ENCODE measurements around the gene EPHA3. TPM values are rescaled to one million over a fixed set of nuclear protein-coding genes. Genes with fewer than 3 reads are reported as not detected.

Gene EPHA3
- total RNA-seq, 1 experiment from 2014 or later: not detected

DNA sequence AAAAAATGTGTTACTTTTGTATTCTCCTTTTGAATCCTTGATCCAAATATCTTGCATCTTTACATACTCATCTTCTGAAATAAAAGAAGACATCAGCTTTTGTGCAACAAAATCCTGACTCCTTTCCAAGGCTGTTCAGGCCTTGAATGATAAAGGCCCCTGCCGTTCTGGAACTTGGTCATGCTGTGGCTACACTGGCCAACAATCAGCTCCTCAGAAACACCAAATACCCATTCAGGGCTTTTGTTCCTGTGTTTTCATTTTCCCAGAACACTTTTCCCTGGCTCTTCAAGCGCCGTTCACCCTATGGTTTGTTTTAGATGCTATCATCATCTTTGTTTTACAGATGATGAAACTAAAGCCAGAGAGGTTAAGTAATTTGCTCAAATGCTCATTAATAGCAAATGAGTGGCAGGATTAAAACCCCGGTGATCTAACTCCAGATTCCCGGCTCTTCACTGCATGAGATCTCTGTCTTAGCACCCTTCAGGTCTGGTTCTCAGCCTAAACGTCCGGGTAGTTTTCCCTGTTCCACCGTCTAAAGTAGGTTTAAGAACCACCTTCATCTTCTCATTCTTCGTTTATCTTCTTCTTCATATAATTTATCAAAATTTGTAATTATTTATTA, 58.3 kb downstream of the EPHA3 start:
- CTCF ChIA-PET: no interaction called here
- no peak for TF ChIP-seq CTCF (IDR thresholded peaks at IDR 0.05; ENCODE audit: unreplicated experiment)

GRCh38 chr3:89171687-89172545, 64.5 kb downstream of the EPHA3 start:
- BruUV-seq (replicated peaks): no TSS peak
- H3K4me3 Mint-ChIP-seq (ENCODE audit: unreplicated experiment): no peak overlapping the region
- no peak for TF ChIP-seq CTCF (IDR thresholded peaks at IDR 0.05; ENCODE audit: unreplicated experiment)
- POLR2A ChIA-PET: no interaction called here
- H3K27ac Mint-ChIP-seq (ENCODE audit: low read depth, unreplicated experiment): no peak overlapping the region
- intact Hi-C loops (cut with micrococcal nuclease): no loop called here
- no peaks in the 10 kb centered on the region for H3K4me1 Mint-ChIP-seq (ENCODE audit: insufficient read depth, unreplicated experiment)
- H3K9me3 Mint-ChIP-seq (ENCODE audit: unreplicated experiment): no peaks in the 10 kb centered on the region
- peaks cover 55% of the 10 kb centered on the region for H3K27me3 Mint-ChIP-seq (ENCODE audit: insufficient read depth, unreplicated experiment)
- no peak for DNase-seq (ENCODE audit: unreplicated experiment)
- CTCF ChIA-PET: no interaction called here
- H3K36me3 Mint-ChIP-seq (ENCODE audit: insufficient read depth, unreplicated experiment): no peaks in the 10 kb centered on the region

More for the DNA sequence above, 58.3 kb downstream of the EPHA3 start:
- BruUV-seq (replicated peaks): no TSS peak
- Mint-ChIP-seq H3K4me1 (ENCODE audit: insufficient read depth, unreplicated experiment) (no peaks in the 10 kb centered on the region), H3K27me3 (ENCODE audit: insufficient read depth, unreplicated experiment) (peaks cover 83% of the 10 kb centered on the region), H3K4me3 (ENCODE audit: unreplicated experiment) (no peak overlapping the region), H3K36me3 (ENCODE audit: insufficient read depth, unreplicated experiment) (no peaks in the 10 kb centered on the region), H3K27ac (ENCODE audit: low read depth, unreplicated experiment) (no peak overlapping the region), H3K9me3 (ENCODE audit: unreplicated experiment) (no peaks in the 10 kb centered on the region)
- intact Hi-C loops (cut with micrococcal nuclease): no loop called here
- DNase-seq (ENCODE audit: unreplicated experiment): no peak
- POLR2A ChIA-PET: no interaction called here

- H3K27me3 Mint-ChIP-seq (ENCODE audit: insufficient read depth, unreplicated experiment): peaks cover 52% of the 10 kb centered on the region
- H3K27ac Mint-ChIP-seq (ENCODE audit: low read depth, unreplicated experiment): no peak overlapping the region
- intact Hi-C loops (cut with micrococcal nuclease): no loop called here
- ChIA-PET POLR2A (no interaction called here), CTCF (no interaction called here)
- H3K4me3 Mint-ChIP-seq (ENCODE audit: unreplicated experiment): no peak overlapping the region
- H3K36me3 Mint-ChIP-seq (ENCODE audit: insufficient read depth, unreplicated experiment): no peaks in the 10 kb centered on the region
- no peak for TF ChIP-seq CTCF (IDR thresholded peaks at IDR 0.05; ENCODE audit: unreplicated experiment)
- no peaks in the 10 kb centered on the region for H3K9me3 Mint-ChIP-seq (ENCODE audit: unreplicated experiment)
- no TSS peak for BruUV-seq (replicated peaks)
- no peaks in the 10 kb centered on the region for H3K4me1 Mint-ChIP-seq (ENCODE audit: insufficient read depth, unreplicated experiment)
- DNase-seq (ENCODE audit: unreplicated experiment): no peak
Measured at GRCh38 chr3:89173546-89173945, 66.1 kb downstream of the EPHA3 start.

DNA sequence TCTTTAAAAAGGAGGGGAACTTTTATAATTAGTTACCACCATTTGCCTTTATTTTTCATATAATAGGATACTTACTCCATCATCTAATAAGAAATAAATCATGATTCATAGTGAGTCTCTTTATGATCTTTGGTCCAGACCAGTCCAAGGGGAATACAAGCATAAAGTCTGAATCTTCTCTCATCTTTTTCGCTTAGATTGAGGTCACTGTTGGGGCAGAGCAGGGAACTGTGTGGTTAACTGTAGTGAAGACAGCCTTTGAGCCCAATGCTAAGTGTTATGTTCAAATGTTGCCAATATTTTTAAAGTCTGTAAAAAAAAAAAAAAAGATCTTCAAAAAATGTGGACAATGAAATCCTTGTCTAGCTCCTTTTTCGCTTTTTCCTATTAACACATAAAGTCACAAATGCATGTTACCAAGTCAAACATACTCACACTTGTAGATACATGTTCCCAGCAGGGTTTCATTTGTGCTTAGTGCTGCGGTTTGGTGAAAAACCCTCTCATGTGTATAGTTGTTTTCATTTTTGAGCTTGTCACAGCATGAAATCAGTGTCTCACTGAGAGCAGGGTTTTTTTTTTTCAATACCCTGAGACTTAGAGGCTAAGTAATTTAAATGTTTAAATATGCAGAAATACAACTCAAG, 72.1 kb downstream of the EPHA3 start:
- CTCF ChIA-PET: interaction anchor here (0.6 kb wide), 2 partner anchors 86 to 962 kb away, joined by 3 read pairs; no protein-coding TSS in a partner anchor
- H3K27me3 Mint-ChIP-seq (ENCODE audit: insufficient read depth, unreplicated experiment): peaks cover 73% of the 10 kb centered on the region

More for the DNA sequence above, 72.1 kb downstream of the EPHA3 start:
- Mint-ChIP-seq H3K27ac (ENCODE audit: low read depth, unreplicated experiment) (no peak overlapping the region), H3K4me1 (ENCODE audit: insufficient read depth, unreplicated experiment) (no peaks in the 10 kb centered on the region), H3K4me3 (ENCODE audit: unreplicated experiment) (no peak overlapping the region), H3K36me3 (ENCODE audit: insufficient read depth, unreplicated experiment) (no peaks in the 10 kb centered on the region), H3K9me3 (ENCODE audit: unreplicated experiment) (no peaks in the 10 kb centered on the region)
- no TSS peak for BruUV-seq (replicated peaks)
- intact Hi-C loops (cut with micrococcal nuclease): no loop called here
- DNase-seq (ENCODE audit: unreplicated experiment): peak; percentile 32
- POLR2A ChIA-PET: interaction anchor here (0.6 kb wide), 1 partner anchor 1067 kb away, joined by 7 read pairs; no protein-coding TSS in a partner anchor
- no peak for TF ChIP-seq CTCF (IDR thresholded peaks at IDR 0.05; ENCODE audit: unreplicated experiment)
